HG03469 (cell line): ENCODE data around the gene FKRP.
"Not testable (repeated sequence)": the region's sequence is repeated elsewhere in the genome, so short reads cannot be mapped to it uniquely, and the experiment has no call there.

ENCODE experiments used
- ATAC-seq: cut with Tn5 transposase; IDR thresholded peaks from one replicate; pipeline ENCODE4 v1.9.1; 2021; ENCODE audit warnings: mild to moderate bottlenecking, moderate library complexity, moderate number of reproducible peaks; ENCODE audit not compliant: unreplicated experiment

FKRP gene, protein sequence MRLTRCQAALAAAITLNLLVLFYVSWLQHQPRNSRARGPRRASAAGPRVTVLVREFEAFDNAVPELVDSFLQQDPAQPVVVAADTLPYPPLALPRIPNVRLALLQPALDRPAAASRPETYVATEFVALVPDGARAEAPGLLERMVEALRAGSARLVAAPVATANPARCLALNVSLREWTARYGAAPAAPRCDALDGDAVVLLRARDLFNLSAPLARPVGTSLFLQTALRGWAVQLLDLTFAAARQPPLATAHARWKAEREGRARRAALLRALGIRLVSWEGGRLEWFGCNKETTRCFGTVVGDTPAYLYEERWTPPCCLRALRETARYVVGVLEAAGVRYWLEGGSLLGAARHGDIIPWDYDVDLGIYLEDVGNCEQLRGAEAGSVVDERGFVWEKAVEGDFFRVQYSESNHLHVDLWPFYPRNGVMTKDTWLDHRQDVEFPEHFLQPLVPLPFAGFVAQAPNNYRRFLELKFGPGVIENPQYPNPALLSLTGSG

DNA sequence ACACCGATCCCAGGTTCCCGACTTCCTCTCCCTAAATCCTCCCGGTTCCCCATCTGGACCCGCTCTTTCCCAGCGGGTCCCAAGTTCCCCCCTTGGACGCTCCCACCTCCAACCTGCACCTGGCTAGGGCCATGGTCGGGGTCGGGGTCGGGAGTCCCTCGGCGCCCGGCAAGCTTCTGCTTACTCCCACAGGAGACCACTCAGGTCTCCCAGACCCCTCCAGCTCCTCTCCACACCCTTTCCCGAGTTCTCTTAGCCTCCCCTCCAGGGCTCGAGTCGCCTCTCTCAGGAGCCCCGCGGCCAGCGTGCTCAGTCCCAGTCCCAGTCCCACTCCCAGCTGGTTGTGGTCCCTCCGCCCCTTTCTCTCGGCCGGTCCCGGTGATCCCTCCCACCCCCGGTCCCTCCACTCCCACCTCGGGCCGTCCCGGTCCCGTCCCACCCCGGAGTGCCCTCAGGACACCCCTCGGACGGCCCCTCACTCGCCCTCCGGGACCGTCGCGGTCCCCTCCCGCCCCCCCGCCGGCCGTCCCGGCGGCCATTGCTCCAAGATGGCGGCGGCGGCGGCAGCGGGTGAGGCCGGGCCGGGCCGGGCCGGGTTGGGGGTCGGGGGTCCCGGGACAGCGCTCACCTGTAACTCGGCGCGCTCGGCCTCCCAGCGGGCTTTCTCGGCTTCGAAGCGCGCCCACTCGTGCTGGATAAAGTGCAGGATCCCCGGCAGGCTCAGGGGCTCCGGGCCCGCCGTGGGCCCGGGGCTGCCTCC, at the start of gene FKRP:
TSS of gene FKRP (plus strand) at position 537 of the 760 bp plus-strand sequence. CDS start 9,394 bp downstream, outside the sequence.
- no peak for ATAC-seq

DNA sequence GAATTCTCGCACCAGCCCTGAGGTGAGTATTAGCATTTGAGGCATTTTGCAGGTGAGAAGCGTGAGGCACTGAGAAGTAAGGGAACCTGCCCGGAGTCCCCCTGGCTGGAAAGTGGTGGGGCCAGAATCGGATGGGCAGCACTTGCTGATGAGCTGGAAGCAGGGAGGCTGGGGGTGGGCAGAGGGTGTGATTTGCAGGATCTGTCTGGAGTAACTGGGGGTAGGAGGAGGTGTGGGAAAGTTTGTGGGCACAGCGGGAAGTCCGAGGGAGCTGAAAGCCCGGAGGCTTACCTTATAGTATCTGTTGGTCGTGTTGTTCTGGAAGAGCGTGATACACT, 49.0 kb upstream of the FKRP start:
- no peak for ATAC-seq

DNA sequence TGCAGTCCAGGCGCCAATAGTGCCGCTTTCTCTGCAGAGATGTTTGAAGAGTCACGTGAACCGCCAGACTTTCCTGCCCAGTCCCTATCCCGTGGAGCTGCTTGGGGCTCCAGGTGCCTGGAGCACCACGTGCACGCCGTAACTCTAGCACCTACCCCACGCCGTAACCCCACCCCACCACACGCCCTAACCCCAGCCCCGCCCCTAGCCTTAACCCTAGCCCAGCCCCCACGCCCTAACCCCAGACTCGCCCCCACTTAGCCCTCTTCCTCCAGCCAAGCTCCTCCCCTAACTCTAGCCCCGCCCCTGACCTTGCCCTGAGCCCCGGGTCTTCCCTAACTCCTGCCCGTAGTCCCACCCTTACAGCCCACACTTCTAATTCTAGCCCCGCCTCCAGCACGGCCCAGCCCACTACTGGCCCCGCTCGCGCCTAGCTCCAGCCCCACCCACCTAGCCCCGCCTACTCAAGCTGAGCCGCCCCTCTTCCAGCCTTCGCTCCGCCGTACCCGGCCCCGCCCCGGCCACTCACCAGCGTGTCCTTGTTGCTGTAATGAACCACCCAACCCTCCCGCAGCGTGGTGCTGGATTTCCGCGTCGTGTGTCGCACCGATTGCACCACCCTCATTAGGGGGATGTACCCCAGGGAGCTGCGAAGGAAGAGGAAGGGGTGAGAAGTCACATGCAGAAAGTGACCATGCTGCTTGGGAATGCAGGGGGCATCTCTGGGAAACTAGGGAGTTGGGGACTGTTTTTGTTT, 48.5 kb upstream of the FKRP start:
- ATAC-seq = no peak

DNA sequence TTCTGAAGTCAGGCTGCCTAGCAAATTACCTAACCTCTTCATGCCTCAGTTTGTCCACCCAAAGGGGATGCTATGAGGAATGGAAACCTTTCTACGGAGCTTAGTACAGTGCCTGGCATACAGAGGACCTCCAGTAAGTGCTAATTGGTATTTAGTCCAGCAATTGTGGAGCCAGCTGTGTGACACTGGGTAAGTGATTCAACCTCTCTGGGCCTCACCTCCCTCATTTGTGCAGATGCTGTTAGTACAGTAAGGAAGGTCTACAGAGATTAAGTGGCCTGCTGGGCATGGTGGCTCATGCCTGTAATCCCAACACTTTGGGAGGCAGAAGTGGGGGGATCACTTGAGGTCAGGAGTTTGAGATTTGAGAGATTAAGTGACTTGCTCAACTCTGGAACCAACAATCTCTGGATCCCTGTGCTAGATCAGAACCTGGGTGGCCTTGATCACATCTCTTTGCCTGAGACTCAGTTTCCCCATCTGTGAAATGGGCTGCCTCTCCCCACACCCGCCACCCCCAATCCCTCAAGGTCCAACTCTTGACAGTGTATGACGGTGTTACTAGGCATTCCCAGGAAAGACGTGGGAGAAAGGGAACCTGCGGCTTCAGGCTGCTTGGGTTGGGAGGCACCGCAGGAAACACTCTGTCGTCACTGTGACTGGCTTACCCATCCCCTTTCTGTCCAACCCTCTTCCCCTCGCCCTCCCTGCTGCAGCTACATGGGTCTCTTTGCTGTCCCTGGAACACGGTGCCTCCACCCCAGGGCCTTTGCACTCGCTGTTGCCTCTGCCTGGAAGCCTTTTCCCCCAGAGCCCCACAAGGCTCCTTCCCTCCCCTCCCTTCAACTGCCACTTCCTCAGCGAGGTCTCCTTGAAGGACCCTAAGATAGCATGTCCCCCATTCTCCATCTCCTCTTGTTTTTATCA, 47.2 kb upstream of the FKRP start:
- ATAC-seq = no peak

DNA sequence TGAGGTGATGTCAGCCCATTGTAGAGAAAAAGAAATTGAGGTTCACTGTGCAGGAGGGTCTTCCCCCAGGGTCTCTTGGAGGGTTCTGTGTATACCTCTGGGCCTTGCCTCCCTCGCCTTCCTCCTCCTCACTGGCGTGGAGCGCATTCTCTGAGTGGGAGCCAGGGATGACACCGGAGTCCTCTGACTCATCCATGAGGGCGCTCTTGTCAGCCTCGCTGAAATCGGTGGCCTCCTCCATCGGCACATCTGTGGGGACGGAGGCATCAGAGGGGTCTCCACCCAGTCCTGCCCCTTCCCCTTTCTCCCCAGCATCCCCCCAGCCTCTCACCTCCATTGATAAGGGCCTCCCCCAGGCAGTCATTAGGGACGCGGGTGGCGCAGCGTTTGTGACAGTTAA, 45.2 kb upstream of the FKRP start:
- ATAC-seq = no peak

DNA sequence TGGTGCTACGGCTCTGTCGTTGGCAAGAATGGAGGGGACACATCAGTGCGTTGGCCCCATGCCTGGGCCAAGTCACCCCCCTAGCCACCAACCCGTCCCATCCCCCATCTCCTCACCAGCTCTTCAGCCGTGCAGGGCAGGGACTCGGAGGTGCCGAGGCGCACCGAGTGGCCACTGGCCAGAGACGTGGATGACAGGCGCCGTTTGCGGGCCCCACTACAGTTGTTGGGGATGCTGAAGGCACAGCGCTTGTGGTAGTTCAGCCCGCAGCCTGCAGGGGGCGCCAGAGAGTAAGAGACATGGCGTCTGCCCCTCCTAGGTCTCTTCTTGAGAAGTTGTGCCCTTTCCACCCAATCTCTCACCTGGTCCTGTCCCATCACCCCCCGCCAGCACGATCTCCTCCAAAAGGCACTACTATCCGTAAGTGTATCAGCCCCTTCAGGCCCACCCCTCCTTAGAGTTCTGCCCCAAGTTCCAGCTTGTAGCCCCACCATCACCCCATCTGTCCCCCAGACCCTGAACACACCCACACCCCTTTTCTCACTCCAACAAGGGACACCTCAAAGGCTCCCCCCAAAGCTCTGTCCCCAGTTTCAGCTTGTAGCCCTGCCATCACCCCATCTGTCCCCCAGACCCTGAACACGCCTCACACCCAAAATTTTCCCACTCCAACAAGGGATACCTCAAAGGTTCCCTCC, 41.3 kb upstream of the FKRP start:
- ATAC-seq = no peak

DNA sequence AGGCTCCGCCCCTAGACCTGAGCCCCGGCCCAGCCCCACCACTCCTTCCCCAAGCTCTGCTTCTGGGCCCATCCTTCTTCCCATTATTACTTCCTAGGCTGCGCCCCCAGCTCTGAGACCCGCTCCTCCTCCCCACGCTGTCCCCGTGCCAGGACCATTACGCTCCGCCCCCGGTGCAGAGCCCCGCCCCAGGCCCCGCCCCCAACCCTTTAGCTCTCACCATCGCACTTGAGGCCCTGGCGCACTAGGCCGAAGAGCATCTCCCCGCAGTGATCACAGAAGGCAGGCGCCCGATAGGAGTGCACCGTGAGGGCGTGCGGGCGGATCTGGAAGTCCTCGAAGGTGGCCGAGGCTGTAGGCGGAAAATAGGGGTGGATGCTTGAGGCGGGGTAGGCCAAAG, 35.2 kb upstream of the FKRP start:
- no peak for ATAC-seq

DNA sequence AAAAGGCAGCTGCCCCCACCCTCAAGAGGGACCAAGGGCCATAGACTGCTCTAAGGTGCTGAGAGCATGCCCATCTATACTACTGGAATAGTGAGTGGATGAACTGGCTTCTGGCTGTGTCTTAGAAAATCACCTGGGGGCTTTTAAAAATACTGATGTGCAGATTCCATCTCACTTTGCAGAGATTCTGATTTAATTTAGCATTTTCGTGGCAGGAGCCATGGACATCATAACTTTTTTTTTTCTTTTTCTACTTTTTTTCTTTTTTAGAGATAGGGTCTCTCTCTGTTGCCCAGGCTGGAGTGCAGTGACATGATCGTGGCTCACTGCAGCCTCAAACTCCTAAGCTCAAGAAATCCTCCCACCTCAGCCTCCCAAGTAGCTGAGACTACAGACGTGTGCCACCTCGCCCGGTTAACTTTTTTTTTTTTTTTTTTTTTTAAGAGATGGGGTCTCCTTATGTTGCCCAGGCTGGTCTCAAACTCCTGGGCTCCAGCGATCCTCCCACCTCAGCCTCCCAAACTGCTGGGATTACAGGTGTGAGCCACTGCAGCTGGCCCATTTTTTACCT, 33.0 kb upstream of the FKRP start:
- ATAC-seq = not testable (repeated sequence)

DNA sequence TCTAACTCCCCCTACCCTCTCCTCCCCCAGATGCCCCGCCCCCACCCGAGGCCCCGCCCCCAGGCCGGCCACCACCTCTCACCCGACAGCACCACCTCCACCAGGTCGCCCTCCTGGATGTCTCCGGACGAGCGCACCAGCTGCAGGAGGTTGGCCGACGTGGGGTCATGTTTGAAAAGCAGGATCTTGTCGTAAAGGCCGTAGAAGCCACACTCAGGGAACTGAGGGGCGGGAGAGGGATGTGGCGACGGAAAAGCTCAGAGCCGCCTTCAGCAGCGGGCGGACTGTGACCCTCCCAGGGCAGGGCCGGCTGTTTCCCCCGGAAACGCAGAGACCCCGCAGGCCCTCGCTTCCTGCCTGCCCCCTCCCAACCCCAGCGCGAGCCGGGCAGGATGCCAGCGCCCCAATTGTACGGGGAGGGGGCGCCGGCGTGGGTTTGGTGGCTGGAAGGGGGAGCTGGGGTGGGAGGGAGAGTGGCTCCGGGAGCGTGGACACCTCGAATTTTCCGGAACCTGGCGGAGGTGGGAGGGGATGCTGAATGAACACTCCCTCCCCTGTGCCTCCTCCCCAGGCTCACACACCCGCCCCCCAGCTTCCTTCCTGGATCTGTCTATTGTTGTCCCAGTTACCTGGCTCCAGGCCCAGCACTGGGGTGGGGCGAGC, 31.9 kb upstream of the FKRP start:
- no peak for ATAC-seq

DNA sequence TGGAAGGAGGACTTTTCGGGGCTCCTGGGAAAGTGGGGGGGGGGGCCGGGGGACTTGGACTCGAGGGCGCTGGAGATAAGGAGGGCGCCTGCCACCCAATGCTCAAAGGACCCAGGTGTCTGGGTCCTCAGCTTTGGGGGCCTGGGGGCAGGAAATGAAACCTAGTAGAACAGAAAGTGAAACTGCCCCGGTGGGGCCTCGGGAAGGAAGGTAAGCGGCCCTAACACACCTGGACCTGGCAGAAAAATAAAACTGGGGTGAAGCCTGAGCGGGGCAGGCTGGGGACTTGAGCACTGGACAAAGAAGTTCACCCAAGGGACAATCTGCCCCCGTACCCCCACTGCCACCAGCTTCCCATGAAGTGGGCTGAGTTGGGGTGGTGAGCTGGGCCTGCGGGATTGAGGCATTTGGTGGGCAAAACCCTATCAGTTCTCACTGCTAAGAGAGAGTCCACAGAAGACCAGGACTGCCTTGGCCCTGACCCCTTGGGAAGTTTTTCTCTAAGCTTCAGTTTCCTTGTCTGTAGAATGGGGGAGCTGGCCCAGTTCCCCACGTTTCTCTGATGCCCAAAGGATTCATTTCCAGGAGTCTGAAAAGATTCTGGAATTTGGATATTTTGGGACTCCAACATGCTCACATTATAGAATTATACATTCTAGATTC, 31.3 kb upstream of the FKRP start:
- no peak for ATAC-seq

DNA sequence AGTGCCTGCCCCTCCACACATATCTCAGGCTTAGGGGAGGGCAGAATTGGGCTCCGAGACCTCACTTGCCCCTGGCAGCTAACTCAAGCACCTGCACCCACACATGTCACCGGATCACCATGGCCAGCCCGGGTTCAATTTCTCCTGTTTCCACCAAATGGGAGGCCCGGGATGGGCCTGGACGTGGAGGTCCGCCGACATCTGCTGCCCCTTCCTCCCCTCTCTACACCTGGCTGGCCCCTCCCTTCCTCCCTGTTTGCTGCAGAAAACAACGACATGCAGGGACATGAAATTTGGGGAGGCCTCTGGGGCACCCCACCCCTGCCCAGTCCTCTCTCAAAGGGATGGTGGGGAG, 30.3 kb upstream of the FKRP start:
- ATAC-seq = no peak

DNA sequence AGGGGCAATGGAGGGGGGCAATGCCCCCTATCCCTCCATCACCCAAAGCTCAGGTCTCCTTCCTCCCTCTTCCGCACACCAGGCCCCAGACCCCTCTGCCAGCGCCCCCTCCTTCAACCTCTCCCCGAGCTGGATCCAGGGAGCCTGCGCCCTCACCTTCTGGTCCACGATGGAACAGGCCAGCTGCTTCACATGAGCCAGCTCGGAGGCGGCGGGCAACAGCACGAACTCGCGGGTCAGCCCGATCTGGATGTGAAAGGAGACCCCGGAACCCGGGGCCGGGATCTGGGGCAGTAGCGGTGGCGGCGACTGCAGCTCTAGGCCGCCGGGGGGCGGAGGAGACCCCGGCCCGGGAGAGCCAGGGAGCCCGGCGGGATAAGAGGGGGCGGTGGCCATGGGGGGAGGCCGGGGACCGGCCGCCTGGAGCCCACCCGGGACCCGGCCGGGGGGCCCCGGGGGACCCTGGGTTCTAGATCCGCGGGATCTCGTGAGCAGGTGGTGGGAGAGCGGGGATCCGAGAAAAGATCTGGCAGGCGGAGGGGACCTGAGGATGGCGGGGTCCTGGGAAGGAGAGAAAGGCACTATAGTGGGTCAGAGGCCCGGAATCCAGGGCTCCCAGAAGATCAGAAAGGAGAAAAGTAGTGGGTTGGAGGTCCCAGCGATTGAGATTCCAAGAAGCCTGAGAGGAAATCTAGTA, 29.7 kb upstream of the FKRP start:
- no peak for ATAC-seq

DNA sequence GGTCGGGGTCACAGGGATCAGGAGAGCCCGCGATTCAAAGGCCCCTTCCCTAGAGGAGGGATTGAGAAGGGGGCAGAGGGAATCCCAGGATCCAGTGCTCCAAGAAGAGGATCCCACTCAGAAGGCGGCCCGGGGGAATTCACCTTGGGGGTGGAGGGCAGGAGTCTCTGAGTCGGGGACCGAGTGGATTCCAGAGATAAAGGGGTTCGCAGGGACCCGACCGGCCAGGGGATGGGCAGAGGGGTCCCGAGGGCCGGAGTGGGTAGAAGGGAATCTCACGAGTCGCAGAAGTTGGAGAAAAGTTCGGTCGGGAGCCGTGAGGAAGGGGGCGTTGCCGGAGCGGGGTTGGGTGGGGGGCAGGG, 29.2 kb upstream of the FKRP start:
- no peak for ATAC-seq

DNA sequence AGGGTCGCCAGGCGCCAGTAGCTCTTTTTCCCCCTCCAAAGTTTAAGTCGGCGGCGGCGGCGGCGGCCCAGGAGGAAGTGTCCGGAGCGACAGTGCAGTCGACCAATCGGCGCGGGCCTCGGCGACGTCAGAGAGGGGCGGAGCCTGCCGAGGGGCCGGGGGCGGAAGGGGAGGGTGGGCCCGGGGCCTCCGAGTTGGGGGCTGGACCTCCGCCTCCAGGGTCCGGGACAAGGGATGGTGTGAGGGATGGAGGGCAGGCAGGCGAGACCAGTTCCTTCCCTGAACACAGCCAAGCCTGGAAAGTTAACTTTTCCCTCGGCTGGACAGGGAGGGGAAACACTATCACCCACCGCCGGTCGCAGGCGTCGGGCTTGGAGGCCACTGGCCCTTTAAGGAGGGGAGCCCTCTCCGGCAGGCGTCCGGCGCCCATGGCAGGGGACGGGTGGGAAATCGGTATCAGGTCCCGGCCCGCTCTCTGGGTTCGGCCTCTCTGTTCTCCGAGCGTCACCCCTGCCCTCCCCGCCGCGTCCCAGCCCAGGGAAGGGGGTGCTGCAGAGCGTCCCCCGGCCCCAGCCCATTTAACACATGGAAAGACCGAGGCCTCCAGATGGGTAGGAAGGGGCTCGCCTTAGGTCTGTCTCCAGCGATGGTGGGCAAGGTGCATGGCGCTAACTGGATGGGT, 28.7 kb upstream of the FKRP start, which contains the start of gene PRKD2:
TSS of gene PRKD2 (minus strand) at position 81 of the 682 bp plus-strand sequence. CDS start 744 bp downstream, outside the sequence.
- no peak for ATAC-seq

DNA sequence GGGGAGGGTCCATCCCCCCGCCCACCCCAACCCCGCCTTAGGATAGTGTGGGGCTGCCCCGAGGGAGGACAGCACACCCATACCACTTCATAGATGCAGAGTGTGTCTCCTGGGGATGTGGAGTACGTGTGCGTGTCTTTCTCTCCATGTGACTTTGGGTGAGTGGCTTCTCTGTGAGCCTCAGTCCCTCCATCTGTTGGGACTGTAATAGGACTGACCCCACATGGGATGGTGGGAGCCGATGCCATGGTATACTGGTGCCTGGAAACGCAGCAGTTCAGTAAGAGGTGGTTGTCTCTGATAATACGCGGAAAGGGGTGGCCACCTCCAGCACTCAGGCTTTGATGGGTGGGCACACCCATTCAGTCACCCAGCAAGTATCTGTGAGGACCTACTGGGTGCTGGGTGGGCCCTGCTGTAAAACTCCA, 28.1 kb upstream of the FKRP start:
- no peak for ATAC-seq

DNA sequence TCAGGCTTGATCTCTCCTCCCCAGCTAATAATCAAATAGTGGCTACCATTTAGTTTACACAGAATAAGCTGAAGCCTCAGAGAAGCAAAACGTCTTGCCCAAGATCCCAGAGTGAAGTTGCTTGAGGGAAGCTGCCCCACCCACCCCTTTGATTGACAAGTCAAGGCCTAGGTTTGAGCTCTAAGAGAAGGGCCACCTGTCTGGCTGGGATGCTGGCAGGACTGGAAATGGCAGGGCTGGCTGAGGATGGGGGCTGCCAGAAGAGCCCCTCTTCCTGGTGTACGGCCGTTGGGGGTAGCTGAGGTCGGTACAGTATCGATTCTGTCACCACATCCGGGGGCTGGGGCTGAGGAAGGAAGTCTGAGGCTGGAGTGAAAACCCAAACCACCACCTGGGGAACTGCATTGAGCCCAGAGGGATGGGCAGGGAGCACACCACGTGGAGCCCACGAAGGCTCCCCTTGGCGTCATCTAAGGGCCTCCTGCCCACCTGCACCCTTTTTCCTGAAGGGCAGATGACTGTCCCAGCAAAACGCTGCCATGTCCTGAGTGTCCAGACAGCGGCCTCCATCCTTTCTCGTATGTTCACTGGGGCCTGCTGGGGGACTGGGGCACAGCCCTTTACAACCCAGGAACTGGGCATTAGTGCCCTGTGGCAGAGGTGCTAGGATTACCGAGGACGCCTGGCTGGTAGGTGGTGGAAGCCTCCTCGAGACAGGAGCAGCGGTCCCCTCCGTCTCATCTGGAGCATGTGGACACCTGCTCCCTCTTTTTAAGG, 27.5 kb upstream of the FKRP start:
- ATAC-seq = no peak
